OCI-LY1 (cell line): ENCODE measurements around the gene CEP135.
"Not testable (repeated sequence)": the region's sequence is repeated elsewhere in the genome, so short reads cannot be mapped to it uniquely, and the experiment has no call there.

Source experiments
- H2AFZ ChIP-seq: fragments of 200-600 bp; sonication (generic), shearing (Covaris generic); 2 replicates; pipeline ENCODE4 v1.6.0; 2014; ENCODE audit warnings: antibody characterized with exemption, mild to moderate bottlenecking, low read length
- H3F3A ChIP-seq: fragments of 200-600 bp; sonication (generic), shearing (Covaris generic); 2 replicates; pipeline ENCODE4 v1.6.0; 2014; ENCODE audit warnings: mild to moderate bottlenecking, antibody characterized with exemption, low read length, moderate library complexity; ENCODE audit not compliant: insufficient read depth
- H3K27ac ChIP-seq: fragments of 200-600 bp; sonication (generic); 2 replicates; pipeline ENCODE4 v1.5.1; 2014; ENCODE audit warnings: low read length, mixed run types, mild to moderate bottlenecking, low read depth; ENCODE audit not compliant: poor library complexity, severe bottlenecking
- H3K27me3 ChIP-seq: fragments of 200-600 bp; sonication (generic); 2 replicates; pipeline ENCODE4 v1.6.0; 2014; ENCODE audit warnings: antibody characterized with exemption, mild to moderate bottlenecking, low read length, moderate library complexity; ENCODE audit not compliant: insufficient read depth
- H3K36me3 ChIP-seq: fragments of 200-600 bp; sonication (generic); 2 replicates; pipeline ENCODE4 v1.6.1; 2014; ENCODE audit warnings: mild to moderate bottlenecking, antibody characterized with exemption, low read length, moderate library complexity, mixed read lengths; ENCODE audit not compliant: insufficient read depth
- H3K4me1 ChIP-seq: fragments of 200-600 bp; sonication (generic); 2 replicates; pipeline ENCODE4 v1.5.1; 2014; ENCODE audit warnings: mild to moderate bottlenecking, low read length, moderate library complexity; ENCODE audit not compliant: insufficient read depth, severe bottlenecking
- H3K4me2 ChIP-seq: fragments of 200-600 bp; sonication (generic), shearing (Covaris generic); 2 replicates; pipeline ENCODE4 v1.6.1; 2014; ENCODE audit warnings: low read length
- H3K4me3 ChIP-seq: fragments of 200-600 bp; sonication (generic); 2 replicates; pipeline ENCODE4 v1.5.1; 2014; ENCODE audit warnings: low read length, low read depth, mild to moderate bottlenecking, mixed read lengths; ENCODE audit not compliant: poor library complexity, severe bottlenecking
- H3K79me2 ChIP-seq: fragments of 200-600 bp; shearing (Covaris generic); 2 replicates; pipeline ENCODE4 v1.6.1; 2016; ENCODE audit warnings: mixed run types, low read length, mixed read lengths; ENCODE audit not compliant: insufficient read depth
- H3K9ac ChIP-seq: fragments of 200-600 bp; sonication (generic), shearing (Covaris generic); 2 replicates; pipeline ENCODE4 v1.6.1; 2014; ENCODE audit warnings: mild to moderate bottlenecking, low read length, mixed read lengths
- H3K9me2 ChIP-seq: fragments of 200-600 bp; sonication (generic), shearing (Covaris generic); 2 replicates; pipeline ENCODE4 v1.6.1; 2014; ENCODE audit warnings: low read depth, mild to moderate bottlenecking, low read length, mixed read lengths
- H3K9me3 ChIP-seq: fragments of 200-600 bp; shearing (Covaris generic); 2 replicates; pipeline ENCODE4 v1.6.1; 2014; ENCODE audit warnings: low read length, mixed read lengths
- H4K20me1 ChIP-seq: fragments of 200-600 bp; sonication (generic), shearing (Covaris generic); 2 replicates; pipeline ENCODE4 v1.6.0; 2016; ENCODE audit warnings: mild to moderate bottlenecking, low read length; ENCODE audit not compliant: insufficient read depth
- CTCF ChIP-seq: fragments of 200-600 bp; sonication (generic), shearing (Covaris generic); IDR thresholded peaks from 2 replicates; pipeline ENCODE4 v1.5.1; 2017; ENCODE audit warnings: mild to moderate bottlenecking, antibody characterized with exemption, low read length, moderate library complexity, mixed read lengths
- EZH2 ChIP-seq: fragments of 200-600 bp; sonication (generic), shearing (Covaris generic); IDR thresholded peaks from 2 replicates; pipeline ENCODE4 v1.8.0; 2017; ENCODE audit warnings: borderline replicate concordance, mixed run types, mild to moderate bottlenecking, antibody characterized with exemption, low read length, moderate library complexity, mixed read lengths

The CEP135 gene

GRCh38 chr4:55933611-55934010 lies 15.1 kb upstream of the CEP135 start:
- no peak overlapping the region for H2AFZ ChIP-seq
- no peaks in the 10 kb centered on the region for H4K20me1 ChIP-seq
- no peaks in the 10 kb centered on the region for H3K27me3 ChIP-seq
- H3K4me3 ChIP-seq, result no peak overlapping the region
- no peaks in the 10 kb centered on the region for H3K79me2 ChIP-seq
- no peak overlapping the region for H3K27ac ChIP-seq
- no peaks in the 10 kb centered on the region for H3K9me2 ChIP-seq
- no peak for TF ChIP-seq EZH2
- TF ChIP-seq CTCF, result no peak
- no peak overlapping the region for H3K9ac ChIP-seq
- no peaks in the 10 kb centered on the region for H3K36me3 ChIP-seq
- no peaks in the 10 kb centered on the region for H3K4me1 ChIP-seq
- H3K9me3 ChIP-seq, result no peaks in the 10 kb centered on the region
- H3K4me2 ChIP-seq, result no peak overlapping the region
- no peaks in the 10 kb centered on the region for H3F3A ChIP-seq

- H3K79me2 ChIP-seq, H3K27ac ChIP-seq, H3K9me2 ChIP-seq, H3K4me2 ChIP-seq, H4K20me1 ChIP-seq, H3K27me3 ChIP-seq, H3K9ac ChIP-seq, H3K36me3 ChIP-seq, H2AFZ ChIP-seq, H3K9me3 ChIP-seq, H3F3A ChIP-seq, H3K4me1 ChIP-seq, H3K4me3 ChIP-seq: not testable (repeated sequence)
Measured at GRCh38 chr4:55935907-55936306, 12.8 kb upstream of the CEP135 start.

GRCh38 chr4:55938481-55938880 lies 10.3 kb upstream of the CEP135 start:
- H4K20me1 ChIP-seq, result no peaks in the 10 kb centered on the region
- no peak overlapping the region for H3K4me3 ChIP-seq
- H3K9ac ChIP-seq, result no peak overlapping the region
- no peak overlapping the region for H3K27ac ChIP-seq
- H3K79me2 ChIP-seq, result no peaks in the 10 kb centered on the region
- H3F3A ChIP-seq, result no peaks in the 10 kb centered on the region
- no peak overlapping the region for H2AFZ ChIP-seq
- H3K4me2 ChIP-seq, result no peak overlapping the region
- no peak for TF ChIP-seq CTCF
- TF ChIP-seq EZH2, result no peak
- H3K9me3 ChIP-seq, result no peaks in the 10 kb centered on the region
- no peaks in the 10 kb centered on the region for H3K4me1 ChIP-seq
- no peaks in the 10 kb centered on the region for H3K36me3 ChIP-seq
- H3K27me3 ChIP-seq, result no peaks in the 10 kb centered on the region
- no peaks in the 10 kb centered on the region for H3K9me2 ChIP-seq

GRCh38 chr4:55939421-55939820 lies 9.3 kb upstream of the CEP135 start:
- no peaks in the 10 kb centered on the region for H4K20me1 ChIP-seq
- H3K9ac ChIP-seq, result no peak overlapping the region
- H3K9me3 ChIP-seq, result no peaks in the 10 kb centered on the region
- H3K9me2 ChIP-seq, result no peaks in the 10 kb centered on the region
- no peaks in the 10 kb centered on the region for H3K27me3 ChIP-seq
- H3K79me2 ChIP-seq, result no peaks in the 10 kb centered on the region
- no peak overlapping the region for H2AFZ ChIP-seq
- H3K4me3 ChIP-seq, result no peak overlapping the region
- H3F3A ChIP-seq, result no peaks in the 10 kb centered on the region
- no peaks in the 10 kb centered on the region for H3K4me1 ChIP-seq
- TF ChIP-seq EZH2 (no peak), CTCF (no peak)
- H3K27ac ChIP-seq, result no peak overlapping the region
- no peaks in the 10 kb centered on the region for H3K36me3 ChIP-seq
- H3K4me2 ChIP-seq, result no peak overlapping the region
